HG03342 (cell line): ENCODE measurements around the gene SPG11.
"Not testable (repeated sequence)": the region's sequence is repeated elsewhere in the genome, so short reads cannot be mapped to it uniquely, and the experiment has no call there.

ENCODE experiments used
- ATAC-seq: cut with Tn5 transposase; IDR thresholded peaks from one replicate; pipeline ENCODE4 v1.9.1; 2021; ENCODE audit warnings: mild to moderate bottlenecking, moderate library complexity; ENCODE audit not compliant: unreplicated experiment

SPG11 gene, protein sequence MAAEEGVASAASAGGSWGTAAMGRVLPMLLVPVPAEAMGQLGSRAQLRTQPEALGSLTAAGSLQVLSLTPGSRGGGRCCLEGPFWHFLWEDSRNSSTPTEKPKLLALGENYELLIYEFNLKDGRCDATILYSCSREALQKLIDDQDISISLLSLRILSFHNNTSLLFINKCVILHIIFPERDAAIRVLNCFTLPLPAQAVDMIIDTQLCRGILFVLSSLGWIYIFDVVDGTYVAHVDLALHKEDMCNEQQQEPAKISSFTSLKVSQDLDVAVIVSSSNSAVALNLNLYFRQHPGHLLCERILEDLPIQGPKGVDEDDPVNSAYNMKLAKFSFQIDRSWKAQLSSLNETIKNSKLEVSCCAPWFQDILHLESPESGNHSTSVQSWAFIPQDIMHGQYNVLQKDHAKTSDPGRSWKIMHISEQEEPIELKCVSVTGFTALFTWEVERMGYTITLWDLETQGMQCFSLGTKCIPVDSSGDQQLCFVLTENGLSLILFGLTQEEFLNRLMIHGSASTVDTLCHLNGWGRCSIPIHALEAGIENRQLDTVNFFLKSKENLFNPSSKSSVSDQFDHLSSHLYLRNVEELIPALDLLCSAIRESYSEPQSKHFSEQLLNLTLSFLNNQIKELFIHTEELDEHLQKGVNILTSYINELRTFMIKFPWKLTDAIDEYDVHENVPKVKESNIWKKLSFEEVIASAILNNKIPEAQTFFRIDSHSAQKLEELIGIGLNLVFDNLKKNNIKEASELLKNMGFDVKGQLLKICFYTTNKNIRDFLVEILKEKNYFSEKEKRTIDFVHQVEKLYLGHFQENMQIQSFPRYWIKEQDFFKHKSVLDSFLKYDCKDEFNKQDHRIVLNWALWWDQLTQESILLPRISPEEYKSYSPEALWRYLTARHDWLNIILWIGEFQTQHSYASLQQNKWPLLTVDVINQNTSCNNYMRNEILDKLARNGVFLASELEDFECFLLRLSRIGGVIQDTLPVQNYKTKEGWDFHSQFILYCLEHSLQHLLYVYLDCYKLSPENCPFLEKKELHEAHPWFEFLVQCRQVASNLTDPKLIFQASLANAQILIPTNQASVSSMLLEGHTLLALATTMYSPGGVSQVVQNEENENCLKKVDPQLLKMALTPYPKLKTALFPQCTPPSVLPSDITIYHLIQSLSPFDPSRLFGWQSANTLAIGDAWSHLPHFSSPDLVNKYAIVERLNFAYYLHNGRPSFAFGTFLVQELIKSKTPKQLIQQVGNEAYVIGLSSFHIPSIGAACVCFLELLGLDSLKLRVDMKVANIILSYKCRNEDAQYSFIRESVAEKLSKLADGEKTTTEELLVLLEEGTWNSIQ (N-terminal part only)

DNA sequence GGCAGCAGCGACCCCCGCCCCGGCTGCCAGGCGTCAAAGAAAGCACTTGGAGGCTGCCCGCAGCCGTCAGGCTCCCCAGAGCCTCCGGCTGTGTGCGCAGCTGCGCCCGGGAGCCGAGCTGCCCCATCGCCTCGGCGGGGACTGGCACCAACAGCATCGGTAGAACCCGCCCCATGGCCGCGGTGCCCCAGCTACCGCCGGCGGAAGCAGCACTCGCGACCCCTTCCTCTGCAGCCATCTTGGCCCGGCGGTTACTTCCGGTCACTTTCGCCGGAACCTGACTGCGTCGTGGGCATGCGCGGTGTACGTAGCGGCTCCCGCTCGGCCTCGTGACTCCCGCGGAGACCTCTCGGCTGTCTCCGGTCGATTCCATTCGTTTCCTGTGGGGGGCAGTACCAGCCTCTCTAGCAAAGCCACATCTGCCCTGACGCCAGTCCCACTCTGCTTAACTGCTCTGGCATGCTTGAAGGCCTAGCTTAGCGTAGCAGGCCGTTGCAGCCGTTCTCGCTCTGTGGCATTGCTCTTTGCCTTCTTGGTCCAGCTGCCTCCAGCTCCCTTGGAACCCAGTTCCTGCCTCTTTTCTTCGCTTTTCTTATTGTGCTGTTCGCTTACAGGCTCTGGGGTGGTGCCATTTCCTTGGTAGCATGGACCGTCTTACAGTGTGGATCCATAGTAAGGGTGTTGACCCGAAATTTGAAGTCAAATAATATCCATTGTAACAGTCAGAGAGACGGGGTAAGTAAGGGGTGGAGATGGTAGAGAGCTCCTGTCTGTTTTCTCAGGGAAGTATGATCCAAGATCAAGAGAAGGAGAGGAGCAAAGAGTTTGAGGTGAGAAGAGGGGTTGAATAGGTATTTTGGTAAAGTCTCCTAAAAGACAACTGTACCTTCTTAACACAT, at the start of gene SPG11:
SPG11 (minus strand) TSS at position 253 of the 899 bp plus-strand sequence; CDS start at position 238, 15 bp downstream.
- ATAC-seq = peak; percentile 76

DNA sequence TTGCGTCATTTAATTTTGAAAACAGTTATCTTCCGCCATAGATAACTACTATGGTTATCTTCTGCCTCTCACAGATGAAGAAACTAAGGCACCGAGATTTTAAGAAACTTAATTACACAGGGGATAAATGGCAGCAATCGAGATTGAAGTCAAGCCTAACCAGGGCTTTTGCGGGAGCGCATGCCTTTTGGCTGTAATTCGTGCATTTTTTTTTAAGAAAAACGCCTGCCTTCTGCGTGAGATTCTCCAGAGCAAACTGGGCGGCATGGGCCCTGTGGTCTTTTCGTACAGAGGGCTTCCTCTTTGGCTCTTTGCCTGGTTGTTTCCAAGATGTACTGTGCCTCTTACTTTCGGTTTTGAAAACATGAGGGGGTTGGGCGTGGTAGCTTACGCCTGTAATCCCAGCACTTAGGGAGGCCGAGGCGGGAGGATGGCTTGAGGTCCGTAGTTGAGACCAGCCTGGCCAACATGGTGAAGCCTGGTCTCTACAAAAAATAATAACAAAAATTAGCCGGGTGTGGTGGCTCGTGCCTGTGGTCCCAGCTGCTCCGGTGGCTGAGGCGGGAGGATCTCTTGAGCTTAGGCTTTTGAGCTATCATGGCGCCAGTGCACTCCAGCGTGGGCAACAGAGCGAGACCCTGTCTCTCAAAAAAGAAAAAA, 49.0 kb upstream of the SPG11 start:
- no peak for ATAC-seq

DNA sequence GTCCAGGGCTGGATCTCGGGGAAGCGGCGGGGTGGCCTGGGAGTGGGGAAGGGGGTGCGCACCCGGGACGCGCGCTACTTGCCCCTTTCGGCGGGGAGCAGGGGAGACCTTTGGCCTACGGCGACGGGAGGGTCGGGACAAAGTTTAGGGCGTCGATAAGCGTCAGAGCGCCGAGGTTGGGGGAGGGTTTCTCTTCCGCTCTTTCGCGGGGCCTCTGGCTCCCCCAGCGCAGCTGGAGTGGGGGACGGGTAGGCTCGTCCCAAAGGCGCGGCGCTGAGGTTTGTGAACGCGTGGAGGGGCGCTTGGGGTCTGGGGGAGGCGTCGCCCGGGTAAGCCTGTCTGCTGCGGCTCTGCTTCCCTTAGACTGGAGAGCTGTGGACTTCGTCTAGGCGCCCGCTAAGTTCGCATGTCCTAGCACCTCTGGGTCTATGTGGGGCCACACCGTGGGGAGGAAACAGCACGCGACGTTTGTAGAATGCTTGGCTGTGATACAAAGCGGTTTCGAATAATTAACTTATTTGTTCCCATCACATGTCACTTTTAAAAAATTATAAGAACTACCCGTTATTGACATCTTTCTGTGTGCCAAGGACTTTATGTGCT, 48.4 kb upstream of the SPG11 start:
- ATAC-seq = peak; percentile 12

DNA sequence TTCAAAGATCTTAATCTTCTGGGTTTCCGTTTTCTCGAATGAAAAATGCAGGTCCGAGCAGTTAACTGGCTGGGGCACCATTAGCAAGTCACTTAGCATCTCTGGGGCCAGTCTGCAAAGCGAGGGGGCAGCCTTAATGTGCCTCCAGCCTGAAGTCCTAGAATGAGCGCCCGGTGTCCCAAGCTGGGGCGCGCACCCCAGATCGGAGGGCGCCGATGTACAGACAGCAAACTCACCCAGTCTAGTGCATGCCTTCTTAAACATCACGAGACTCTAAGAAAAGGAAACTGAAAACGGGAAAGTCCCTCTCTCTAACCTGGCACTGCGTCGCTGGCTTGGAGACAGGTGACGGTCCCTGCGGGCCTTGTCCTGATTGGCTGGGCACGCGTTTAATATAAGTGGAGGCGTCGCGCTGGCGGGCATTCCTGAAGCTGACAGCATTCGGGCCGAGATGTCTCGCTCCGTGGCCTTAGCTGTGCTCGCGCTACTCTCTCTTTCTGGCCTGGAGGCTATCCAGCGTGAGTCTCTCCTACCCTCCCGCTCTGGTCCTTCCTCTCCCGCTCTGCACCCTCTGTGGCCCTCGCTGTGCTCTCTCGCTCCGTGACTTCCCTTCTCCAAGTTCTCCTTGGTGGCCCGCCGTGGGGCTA, 47.8 kb upstream of the SPG11 start, which contains the start of the genes B2M and PATL2:
B2M (plus strand) TSS at position 422 of the 647 bp plus-strand sequence; CDS start at position 452, 30 bp downstream.
PATL2 (minus strand) TSS at position 228 of the 647 bp plus-strand sequence. CDS start 34,833 bp downstream, outside the sequence.
- peak; percentile 72 for ATAC-seq

DNA sequence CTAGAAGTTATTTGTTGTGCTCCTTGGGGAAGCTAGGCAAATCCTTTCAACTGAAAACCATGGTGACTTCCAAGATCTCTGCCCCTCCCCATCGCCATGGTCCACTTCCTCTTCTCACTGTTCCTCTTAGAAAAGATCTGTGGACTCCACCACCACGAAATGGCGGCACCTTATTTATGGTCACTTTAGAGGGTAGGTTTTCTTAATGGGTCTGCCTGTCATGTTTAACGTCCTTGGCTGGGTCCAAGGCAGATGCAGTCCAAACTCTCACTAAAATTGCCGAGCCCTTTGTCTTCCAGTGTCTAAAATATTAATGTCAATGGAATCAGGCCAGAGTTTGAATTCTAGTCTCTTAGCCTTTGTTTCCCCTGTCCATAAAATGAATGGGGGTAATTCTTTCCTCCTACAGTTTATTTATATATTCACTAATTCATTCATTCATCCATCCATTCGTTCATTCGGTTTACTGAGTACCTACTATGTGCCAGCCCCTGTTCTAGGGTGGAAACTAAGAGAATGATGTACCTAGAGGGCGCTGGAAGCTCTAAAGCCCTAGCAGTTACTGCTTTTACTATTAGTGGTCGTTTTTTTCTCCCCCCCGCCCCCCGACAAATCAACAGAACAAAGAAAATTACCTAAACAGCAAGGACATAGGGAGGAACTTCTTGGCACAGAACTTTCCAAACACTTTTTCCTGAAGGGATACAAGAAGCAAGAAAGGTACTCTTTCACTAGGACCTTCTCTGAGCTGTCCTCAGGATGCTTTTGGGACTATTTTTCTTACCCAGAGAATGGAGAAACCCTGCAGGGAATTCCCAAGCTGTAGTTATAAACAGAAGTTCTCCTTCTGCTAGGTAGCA, 47.0 kb upstream of the SPG11 start:
- ATAC-seq = peak; percentile 28

DNA sequence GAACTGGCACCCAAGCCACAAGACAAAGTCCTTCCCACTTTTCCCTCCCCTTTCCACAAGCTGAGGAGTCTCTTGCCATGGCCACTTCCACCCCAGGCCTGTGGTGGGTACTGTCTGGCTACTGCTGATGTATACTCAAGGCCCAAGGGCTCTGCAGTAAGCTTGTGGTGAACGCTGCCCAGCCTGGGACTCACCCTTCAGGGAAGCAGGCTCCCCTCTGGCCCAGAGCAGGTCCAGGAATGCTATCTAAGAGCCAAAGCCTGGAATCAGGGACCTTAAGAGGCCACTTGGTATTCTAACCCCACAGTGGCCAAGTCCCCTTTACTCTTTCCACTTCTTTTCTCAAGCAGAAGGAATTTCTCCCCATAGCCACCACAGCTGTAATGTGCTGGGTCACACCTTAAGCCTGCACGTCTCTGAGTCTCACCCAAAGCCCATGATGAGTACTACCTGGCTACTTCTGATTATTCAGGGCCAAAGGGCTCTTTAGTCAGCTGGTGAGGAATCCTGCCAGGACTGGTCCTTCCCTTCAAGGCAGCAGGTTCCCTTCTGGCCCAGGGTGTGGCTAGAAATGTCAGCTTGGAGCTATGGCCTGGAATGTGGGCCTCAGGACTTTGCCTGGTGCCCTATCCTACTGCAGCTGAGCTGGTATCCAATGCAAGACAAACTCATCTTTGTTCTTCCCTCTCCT, 43.6 kb upstream of the SPG11 start:
- no peak for ATAC-seq

DNA sequence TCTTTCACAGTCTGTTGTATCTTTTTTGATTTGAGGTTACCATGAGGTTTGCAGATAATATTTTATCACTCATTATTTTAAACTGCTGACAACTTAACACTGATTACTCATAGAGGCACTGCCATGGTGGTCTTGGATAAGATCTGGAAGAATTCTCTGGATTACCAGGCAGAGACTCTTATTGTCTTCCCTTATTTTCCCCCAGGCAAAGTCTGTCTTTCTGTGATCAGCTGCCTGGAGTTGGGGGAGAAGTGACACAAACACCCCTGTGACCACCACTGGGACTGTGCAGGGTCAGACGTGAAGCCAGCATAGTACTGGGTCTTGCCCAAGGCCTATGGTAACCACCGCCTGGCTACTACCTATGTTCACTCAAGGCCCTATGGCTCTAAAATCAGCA, 42.9 kb upstream of the SPG11 start:
- no peak for ATAC-seq

DNA sequence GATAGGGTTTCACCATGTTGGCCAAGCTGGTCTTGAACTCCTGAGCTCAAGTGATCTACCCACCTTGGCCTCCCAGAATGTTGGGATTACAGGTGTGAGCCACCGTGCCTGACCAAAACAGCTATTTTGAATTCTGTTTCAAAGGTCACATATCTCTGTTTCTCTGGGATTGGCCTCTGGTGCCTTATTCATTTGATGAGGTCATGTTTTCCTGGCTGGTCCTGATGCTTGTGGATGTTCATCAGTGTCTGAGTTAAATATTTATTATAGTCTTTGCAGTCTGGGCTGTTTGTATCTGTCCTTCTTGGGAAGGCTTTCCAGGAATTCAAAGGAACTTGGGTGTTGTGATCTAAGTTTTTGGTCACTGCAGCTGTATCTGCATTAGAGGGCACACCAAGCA, 42.5 kb upstream of the SPG11 start:
- no peak for ATAC-seq

DNA sequence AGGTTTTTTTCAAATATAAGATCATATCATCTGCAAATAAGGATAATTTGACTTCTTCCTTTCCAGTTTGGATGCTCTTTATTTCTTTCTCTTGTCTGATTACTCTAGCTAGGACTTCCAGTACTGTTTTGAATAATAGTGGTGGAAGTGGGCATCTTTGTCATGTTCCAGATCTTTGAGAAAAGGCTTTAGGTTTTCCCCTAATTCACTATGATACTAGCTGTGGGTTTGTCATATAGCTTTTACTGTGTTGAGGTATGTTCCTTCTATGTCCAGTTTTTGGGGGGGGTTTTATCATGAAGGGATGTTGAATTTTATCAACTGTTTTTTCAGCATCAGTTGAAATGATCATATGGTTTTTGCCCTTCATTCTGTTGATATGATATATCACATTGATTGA, 37.2 kb upstream of the SPG11 start:
- ATAC-seq = not testable (repeated sequence)

DNA sequence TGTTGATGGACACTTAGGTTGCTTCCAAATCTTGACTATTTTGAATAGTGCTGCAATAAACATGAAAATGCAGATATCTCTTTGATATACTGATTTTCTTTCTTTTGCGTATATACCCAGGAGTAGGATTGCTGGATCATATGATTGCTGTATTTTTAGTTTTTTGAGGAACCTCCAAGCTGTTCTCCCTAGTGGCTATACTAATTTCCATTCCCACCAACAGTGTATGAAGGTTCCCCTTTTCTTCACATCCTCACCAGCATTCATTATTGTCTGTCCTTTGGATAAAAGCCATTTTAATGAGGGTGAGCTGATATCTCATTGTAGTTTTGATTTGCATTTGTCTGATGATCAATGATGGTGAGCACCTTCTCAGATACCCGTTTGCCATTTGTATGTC, 35.2 kb upstream of the SPG11 start:
- no peak for ATAC-seq

DNA sequence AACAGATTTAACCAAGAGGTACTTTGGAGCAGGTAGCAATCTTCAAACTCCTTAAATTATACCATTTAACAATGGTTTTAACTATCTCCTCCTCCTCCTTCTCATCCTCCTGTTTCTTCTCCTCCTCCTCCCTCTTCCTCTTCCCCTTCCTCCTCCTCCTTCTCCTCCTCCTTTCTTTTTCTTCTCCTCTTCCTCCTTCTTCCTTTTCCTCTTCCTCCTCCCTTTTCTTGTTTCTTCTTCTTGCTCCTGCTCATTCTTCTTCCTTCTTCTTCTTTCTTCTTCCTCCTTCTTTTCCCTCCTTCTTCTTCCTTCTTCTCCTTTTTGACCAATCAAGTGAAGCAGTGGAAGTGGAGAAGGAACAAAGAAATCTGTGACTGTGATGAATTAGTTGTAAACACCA, 33.6 kb upstream of the SPG11 start:
- no peak for ATAC-seq

DNA sequence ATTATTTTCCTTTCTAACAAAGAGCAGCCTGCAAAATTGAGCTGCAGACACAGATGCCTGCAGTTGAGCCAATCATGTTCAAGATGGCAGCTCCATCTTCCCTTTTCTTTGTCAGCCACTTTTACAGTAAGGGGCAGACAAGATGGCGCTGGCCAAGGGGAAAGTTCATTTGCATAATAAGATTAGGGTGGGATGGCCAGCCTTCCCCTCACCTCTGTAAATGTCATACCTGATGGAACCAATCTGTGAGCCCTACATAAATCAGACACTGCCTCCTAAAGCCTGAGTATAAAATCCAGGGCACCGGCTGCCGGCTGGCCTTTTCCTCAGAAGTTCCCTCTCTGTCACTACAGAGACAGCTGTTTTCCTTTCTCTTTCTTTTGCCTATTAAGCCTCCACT, 31.8 kb upstream of the SPG11 start:
- no peak for ATAC-seq

DNA sequence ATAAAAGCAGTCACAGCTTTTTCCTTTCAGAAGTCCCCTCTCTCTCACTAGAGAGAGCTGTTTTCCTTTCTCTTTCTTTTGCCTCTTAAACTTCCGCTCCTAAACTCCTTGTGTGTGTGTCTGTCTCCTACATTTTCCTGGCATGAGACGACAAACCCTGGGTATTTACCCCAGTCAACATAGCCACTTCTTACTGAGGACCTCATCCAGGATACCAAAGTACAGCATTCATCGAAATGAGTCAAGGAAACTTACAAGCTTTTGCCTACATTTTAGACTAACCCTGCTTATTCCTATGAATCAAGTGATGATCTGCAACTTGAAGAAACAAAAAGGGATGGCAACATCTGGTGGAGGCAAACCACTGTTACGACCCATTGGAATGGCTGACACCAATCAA, 31.0 kb upstream of the SPG11 start:
- ATAC-seq = no peak

DNA sequence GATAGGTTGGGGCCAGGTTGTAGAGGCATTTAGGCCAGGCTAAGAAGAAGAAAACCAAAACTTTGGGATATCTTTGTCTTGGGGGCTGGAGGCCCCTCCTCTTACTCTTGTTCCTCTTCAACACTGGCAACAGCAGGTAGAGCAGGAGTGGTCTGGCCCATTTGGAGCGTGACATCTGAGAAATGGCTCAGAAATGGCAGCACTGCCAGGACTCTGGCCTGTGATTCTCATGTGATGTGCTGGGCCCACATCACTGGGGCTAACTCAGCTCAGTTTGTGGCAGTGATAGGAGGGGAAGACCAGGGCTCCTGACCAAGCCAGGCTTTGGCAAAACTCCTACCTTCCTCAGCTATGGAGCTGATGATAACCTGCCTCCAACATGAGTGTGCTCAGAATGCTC, 29.2 kb upstream of the SPG11 start:
- ATAC-seq = no peak

DNA sequence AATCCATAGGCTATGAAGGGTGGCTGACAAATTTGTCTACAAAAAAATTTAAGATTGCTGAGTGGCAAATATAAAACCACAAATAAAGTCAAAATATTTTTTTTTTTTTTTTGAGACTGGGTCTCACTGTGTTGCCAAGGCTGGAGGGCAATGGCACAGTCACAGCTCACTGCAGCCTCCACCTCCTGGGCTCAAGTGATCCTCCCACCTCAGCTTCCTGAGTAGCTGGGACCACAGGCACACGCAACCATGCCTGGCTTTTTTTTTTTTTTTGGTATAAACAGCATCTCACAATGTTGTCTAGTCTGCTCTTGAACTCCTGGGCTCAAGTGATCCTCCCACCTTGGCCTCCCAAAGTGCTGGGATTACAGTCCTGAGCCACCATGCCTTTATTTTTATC, 26.8 kb upstream of the SPG11 start:
- not testable (repeated sequence) for ATAC-seq

DNA sequence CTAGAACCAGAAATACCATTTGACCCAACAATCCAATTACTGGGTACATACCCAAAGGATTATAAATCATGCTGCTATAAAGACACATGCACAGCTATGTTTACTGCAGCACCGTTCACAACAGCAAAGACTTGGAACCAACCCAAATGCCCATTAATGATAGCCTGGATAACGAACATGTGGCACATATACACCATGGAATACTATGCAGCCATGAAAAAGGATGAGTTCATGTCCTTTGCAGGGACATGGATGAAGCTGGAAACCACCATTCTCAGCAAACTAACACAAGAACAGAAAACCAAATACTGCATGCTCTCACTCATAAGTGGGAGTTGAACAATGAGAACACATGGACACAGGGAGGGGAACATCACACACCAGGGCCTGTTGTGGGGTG, 25.9 kb upstream of the SPG11 start:
- not testable (repeated sequence) for ATAC-seq
